ENCODE results near the gene GPBP1. TPM values are rescaled to one million over a fixed set of nuclear protein-coding genes. Genes with fewer than 3 reads are reported as not detected.
"Not testable (repeated sequence)": the region's sequence is repeated elsewhere in the genome, so short reads cannot be mapped to it uniquely, and the experiment has no call there.

GPBP1 gene
- total RNA-seq, 1 experiment from 2014 or later = 105 TPM

DNA sequence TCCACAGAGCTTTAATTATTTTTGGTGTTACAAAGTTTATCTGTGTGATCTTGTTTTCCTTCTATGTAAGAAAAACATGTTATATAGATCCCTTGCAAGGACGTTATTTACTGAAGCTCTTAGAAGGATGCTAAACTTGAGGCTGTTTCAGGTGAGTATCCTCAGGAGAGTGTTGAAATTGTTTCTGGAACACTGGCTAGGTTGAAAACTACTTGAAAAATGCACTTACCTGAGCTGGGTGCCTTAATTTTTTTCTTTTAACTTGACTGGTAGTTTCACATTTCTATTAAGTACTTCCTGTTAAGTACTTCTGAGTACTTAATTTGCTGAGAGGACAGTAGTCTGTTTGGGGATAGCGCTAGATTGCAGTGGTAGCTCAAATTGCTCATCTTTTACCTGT is 18.1 kb downstream of the GPBP1 start:
- BruUV-seq (replicated peaks) = no TSS peak
- Mint-ChIP-seq H3K4me3 (ENCODE audit: low read depth, unreplicated experiment) (no peak overlapping the region), H3K4me1 (ENCODE audit: low read depth, unreplicated experiment) (peaks cover 31% of the 10 kb centered on the region), H3K27me3 (ENCODE audit: unreplicated experiment) (no peaks in the 10 kb centered on the region), H3K9me3 (ENCODE audit: low read depth, unreplicated experiment) (no peaks in the 10 kb centered on the region), H3K27ac (ENCODE audit: unreplicated experiment) (no peak overlapping the region), H3K36me3 (ENCODE audit: insufficient read depth, unreplicated experiment) (peaks cover 30% of the 10 kb centered on the region)
- intact Hi-C loops (cut with micrococcal nuclease; ENCODE audit: unreplicated experiment) = no loop called here
- DNase-seq = no peak
- TF ChIP-seq, protein P1, sequence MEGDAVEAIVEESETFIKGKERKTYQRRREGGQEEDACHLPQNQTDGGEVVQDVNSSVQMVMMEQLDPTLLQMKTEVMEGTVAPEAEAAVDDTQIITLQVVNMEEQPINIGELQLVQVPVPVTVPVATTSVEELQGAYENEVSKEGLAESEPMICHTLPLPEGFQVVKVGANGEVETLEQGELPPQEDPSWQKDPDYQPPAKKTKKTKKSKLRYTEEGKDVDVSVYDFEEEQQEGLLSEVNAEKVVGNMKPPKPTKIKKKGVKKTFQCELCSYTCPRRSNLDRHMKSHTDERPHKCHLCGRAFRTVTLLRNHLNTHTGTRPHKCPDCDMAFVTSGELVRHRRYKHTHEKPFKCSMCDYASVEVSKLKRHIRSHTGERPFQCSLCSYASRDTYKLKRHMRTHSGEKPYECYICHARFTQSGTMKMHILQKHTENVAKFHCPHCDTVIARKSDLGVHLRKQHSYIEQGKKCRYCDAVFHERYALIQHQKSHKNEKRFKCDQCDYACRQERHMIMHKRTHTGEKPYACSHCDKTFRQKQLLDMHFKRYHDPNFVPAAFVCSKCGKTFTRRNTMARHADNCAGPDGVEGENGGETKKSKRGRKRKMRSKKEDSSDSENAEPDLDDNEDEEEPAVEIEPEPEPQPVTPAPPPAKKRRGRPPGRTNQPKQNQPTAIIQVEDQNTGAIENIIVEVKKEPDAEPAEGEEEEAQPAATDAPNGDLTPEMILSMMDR (IDR thresholded peaks at IDR 0.05; ENCODE audit: unreplicated experiment) = no peak
- CTCF ChIA-PET = interaction anchor here (1.3 kb wide), 1 partner anchor 246 kb away, joined by 3 read pairs; no protein-coding TSS in a partner anchor

DNA sequence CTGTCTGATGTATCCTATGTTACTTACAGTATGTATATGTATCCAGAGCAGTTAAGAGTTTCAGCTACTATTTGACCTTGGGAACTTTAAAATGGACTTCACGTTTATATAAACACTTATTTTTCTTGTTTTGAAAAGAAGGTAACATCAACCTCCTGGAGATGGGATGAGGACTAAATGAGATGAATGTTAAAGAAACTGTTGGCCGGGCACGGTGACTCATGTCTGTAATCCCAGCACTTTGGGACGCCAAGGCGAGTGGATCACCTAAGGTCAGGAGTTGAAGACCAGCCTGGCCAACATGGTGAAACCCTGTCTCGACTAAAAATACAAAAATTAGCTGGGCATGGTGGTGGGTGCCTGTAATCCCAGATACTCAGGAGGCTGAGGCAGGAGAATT is 19.0 kb downstream of the GPBP1 start:
- BruUV-seq (replicated peaks); H3K4me3 Mint-ChIP-seq (ENCODE audit: low read depth, unreplicated experiment); intact Hi-C loops (cut with micrococcal nuclease; ENCODE audit: unreplicated experiment); H3K9me3 Mint-ChIP-seq (ENCODE audit: low read depth, unreplicated experiment); DNase-seq; H3K27me3 Mint-ChIP-seq (ENCODE audit: unreplicated experiment); H3K27ac Mint-ChIP-seq (ENCODE audit: unreplicated experiment); CTCF ChIA-PET: not testable (repeated sequence)
- peaks cover 27% of the 10 kb centered on the region for H3K4me1 Mint-ChIP-seq (ENCODE audit: low read depth, unreplicated experiment)
- H3K36me3 Mint-ChIP-seq (ENCODE audit: insufficient read depth, unreplicated experiment) = peaks cover 36% of the 10 kb centered on the region

DNA sequence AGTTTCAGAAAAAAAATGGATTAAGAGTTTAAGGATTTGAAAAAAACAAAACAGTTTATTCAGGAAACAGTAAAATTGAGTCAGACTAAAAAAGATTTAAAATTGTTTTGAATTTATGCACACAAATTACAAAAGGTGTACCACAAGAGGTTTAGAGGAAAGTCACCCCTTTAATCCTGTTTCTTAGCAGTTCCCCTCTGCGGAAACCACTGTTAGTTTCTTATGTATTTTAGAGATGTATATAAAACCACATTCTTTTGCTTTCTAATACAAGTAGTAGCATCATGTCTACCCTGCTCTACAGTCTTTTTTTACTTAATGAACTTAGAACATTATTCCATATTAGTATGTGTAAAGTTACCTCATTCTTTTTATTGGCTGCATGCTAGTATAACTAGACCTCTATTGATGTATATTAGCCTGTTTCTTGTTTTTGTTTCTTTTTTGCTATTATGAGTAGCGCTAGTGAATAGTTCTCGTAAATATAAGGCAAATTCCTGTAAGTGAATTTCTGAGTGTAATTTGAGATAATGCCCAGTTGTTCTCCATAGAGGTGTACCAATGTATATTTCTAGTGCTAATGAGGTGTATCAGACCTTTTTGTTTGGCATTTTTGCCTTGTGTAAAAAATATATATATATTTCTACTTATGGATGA is 20.0 kb downstream of the GPBP1 start:
- CTCF ChIA-PET = no interaction called here
- no TSS peak for BruUV-seq (replicated peaks)
- TF ChIP-seq, protein P1 (IDR thresholded peaks at IDR 0.05; ENCODE audit: unreplicated experiment) = no peak
- no peaks in the 10 kb centered on the region for H3K27me3 Mint-ChIP-seq (ENCODE audit: unreplicated experiment)
- no peaks in the 10 kb centered on the region for H3K9me3 Mint-ChIP-seq (ENCODE audit: low read depth, unreplicated experiment)
- H3K4me1 Mint-ChIP-seq (ENCODE audit: low read depth, unreplicated experiment) = peaks cover 21% of the 10 kb centered on the region
- no peak overlapping the region for H3K27ac Mint-ChIP-seq (ENCODE audit: unreplicated experiment)
- intact Hi-C loops (cut with micrococcal nuclease; ENCODE audit: unreplicated experiment) = no loop called here
- DNase-seq = no peak
- peaks cover 38% of the 10 kb centered on the region for H3K36me3 Mint-ChIP-seq (ENCODE audit: insufficient read depth, unreplicated experiment)
- H3K4me3 Mint-ChIP-seq (ENCODE audit: low read depth, unreplicated experiment) = no peak overlapping the region

DNA sequence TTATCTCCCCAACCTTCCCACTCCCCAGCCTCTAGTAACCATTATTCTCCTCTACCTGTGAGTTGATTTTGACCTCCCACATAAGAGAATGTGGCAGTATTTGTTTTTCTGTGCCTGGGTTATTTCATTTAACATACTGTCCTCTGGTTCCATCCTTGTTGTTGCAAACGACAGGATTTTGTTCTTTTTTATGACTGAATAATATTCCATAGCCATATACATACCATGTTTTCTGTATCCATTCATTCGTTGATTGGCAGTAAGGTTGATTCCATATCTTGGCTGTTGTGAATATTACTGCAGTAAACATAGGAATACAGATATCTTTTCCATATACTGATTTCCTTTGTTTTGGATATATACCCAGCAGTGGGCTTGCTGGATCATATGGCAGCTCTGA is 20.8 kb downstream of the GPBP1 start:
- peaks cover 20% of the 10 kb centered on the region for H3K4me1 Mint-ChIP-seq (ENCODE audit: low read depth, unreplicated experiment)
- H3K27ac Mint-ChIP-seq (ENCODE audit: unreplicated experiment) = no peak overlapping the region
- H3K9me3 Mint-ChIP-seq (ENCODE audit: low read depth, unreplicated experiment) = no peaks in the 10 kb centered on the region
- intact Hi-C loops (cut with micrococcal nuclease; ENCODE audit: unreplicated experiment) = no loop called here
- no peak overlapping the region for H3K4me3 Mint-ChIP-seq (ENCODE audit: low read depth, unreplicated experiment)
- H3K27me3 Mint-ChIP-seq (ENCODE audit: unreplicated experiment) = no peaks in the 10 kb centered on the region
- no TSS peak for BruUV-seq (replicated peaks)
- DNase-seq = no peak
- H3K36me3 Mint-ChIP-seq (ENCODE audit: insufficient read depth, unreplicated experiment) = peaks cover 36% of the 10 kb centered on the region
- TF ChIP-seq, protein P1 (IDR thresholded peaks at IDR 0.05; ENCODE audit: unreplicated experiment) = no peak
- CTCF ChIA-PET = no interaction called here

DNA sequence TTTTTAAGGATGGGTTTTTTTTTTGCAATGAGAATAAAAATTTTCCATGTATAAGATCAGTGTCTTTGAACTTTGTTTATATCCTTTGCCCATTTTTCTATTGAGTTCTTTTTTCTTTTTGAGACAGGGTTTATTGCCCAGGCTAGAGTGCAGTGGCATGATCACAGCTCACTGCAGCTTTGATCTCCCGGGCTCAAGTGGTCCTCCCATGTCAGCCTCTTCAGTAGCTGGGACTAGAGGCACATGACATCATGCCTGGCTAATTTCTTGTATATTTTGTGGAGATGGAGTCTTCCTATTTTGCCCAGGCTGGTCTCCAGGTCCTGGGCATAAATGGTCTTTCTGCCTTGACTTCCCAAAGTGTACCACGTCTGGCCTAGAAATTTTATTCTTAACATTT is 21.2 kb downstream of the GPBP1 start:
- H3K4me1 Mint-ChIP-seq (ENCODE audit: low read depth, unreplicated experiment) = peaks cover 20% of the 10 kb centered on the region

More for the DNA sequence above, 21.2 kb downstream of the GPBP1 start:
- no peak overlapping the region for H3K4me3 Mint-ChIP-seq (ENCODE audit: low read depth, unreplicated experiment)
- H3K27me3 Mint-ChIP-seq (ENCODE audit: unreplicated experiment) = no peaks in the 10 kb centered on the region
- DNase-seq = no peak
- no peak overlapping the region for H3K27ac Mint-ChIP-seq (ENCODE audit: unreplicated experiment)
- CTCF ChIA-PET = no interaction called here
- H3K9me3 Mint-ChIP-seq (ENCODE audit: low read depth, unreplicated experiment) = no peaks in the 10 kb centered on the region
- peaks cover 36% of the 10 kb centered on the region for H3K36me3 Mint-ChIP-seq (ENCODE audit: insufficient read depth, unreplicated experiment)
- intact Hi-C loops (cut with micrococcal nuclease; ENCODE audit: unreplicated experiment) = no loop called here
- no TSS peak for BruUV-seq (replicated peaks)
- TF ChIP-seq, protein P1 (IDR thresholded peaks at IDR 0.05; ENCODE audit: unreplicated experiment) = no peak

Data from Calu3 (cell line).